Fibroblast of villous mesenchyme (primary cell): Measurements from ENCODE around the gene TMEM106C. TPM values are rescaled to one million over a fixed set of nuclear protein-coding genes. Genes with fewer than 3 reads are reported as not detected.

Experiments
- DNase-seq: peaks from one replicate; pipeline ENCODE4 v3.0.0-alpha.2; 2010; ENCODE audit warnings: low read depth
- H3K4me3 ChIP-seq: 2 replicates; pipeline ENCODE4 v1.5.1; 2011; ENCODE audit warnings: low read depth, mild to moderate bottlenecking, low read length
- total RNA-seq: library from RNA; depleted of rRNA; stranded (reverse); fragments of >200 nt; gene quantifications from 2 replicates; pipeline ENCODE4 v1.2.3, GENCODE V29; 2012
- TF ChIP-seq, protein P1 (sequence below): IDR thresholded peaks from 2 replicates; pipeline ENCODE4 v1.5.1; 2012; ENCODE audit warnings: low read depth, mild to moderate bottlenecking, low read length; ENCODE audit not compliant: insufficient read depth

TMEM106C gene
- total RNA-seq, 1 donor = 100 TPM

- TF ChIP-seq, protein P1, sequence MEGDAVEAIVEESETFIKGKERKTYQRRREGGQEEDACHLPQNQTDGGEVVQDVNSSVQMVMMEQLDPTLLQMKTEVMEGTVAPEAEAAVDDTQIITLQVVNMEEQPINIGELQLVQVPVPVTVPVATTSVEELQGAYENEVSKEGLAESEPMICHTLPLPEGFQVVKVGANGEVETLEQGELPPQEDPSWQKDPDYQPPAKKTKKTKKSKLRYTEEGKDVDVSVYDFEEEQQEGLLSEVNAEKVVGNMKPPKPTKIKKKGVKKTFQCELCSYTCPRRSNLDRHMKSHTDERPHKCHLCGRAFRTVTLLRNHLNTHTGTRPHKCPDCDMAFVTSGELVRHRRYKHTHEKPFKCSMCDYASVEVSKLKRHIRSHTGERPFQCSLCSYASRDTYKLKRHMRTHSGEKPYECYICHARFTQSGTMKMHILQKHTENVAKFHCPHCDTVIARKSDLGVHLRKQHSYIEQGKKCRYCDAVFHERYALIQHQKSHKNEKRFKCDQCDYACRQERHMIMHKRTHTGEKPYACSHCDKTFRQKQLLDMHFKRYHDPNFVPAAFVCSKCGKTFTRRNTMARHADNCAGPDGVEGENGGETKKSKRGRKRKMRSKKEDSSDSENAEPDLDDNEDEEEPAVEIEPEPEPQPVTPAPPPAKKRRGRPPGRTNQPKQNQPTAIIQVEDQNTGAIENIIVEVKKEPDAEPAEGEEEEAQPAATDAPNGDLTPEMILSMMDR = no peak
- H3K4me3 ChIP-seq = no peak overlapping the region
- DNase-seq = no peak
Measured at GRCh38 chr12:47979166-47979565, 15.8 kb downstream of the TMEM106C start.

DNA sequence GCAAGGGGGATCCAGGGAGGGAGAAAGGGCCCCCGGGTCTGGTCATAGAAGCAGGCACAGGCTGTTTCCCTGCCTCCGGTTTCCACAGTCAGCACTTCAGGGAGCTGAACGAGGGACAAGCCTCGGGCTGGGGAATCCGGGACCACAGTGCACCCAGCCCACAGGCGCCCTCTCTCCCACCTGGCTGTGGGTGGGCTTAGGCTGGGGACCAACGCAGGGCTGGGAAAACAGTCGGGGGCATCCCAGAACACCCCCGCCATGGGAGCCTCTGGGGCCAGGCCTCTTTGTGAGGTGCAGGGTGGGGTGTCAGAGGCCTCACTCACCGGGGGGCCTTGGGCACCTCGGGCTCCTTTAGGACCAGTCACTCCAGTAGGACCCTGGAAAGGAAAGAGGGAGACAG lies 16.3 kb downstream of the TMEM106C start:
- TF ChIP-seq, protein P1 = no peak
- H3K4me3 ChIP-seq = no peak overlapping the region
- DNase-seq = no peak

- no peak overlapping the region for H3K4me3 ChIP-seq
- TF ChIP-seq, protein P1 = no peak
- DNase-seq = no peak
Measured at GRCh38 chr12:47980197-47980596, 16.8 kb downstream of the TMEM106C start.

- DNase-seq = no peak
Measured at GRCh38 chr12:47980779-47981495, 17.5 kb downstream of the TMEM106C start.

GRCh38 chr12:47981496-47982260 lies 18.3 kb downstream of the TMEM106C start:
- no peak overlapping the region for H3K4me3 ChIP-seq
- no peak for DNase-seq
- TF ChIP-seq, protein P1 = no peak

More at GRCh38 chr12:47980779-47981495, 17.5 kb downstream of the TMEM106C start:
- TF ChIP-seq, protein P1 = no peak
- no peak overlapping the region for H3K4me3 ChIP-seq

DNA sequence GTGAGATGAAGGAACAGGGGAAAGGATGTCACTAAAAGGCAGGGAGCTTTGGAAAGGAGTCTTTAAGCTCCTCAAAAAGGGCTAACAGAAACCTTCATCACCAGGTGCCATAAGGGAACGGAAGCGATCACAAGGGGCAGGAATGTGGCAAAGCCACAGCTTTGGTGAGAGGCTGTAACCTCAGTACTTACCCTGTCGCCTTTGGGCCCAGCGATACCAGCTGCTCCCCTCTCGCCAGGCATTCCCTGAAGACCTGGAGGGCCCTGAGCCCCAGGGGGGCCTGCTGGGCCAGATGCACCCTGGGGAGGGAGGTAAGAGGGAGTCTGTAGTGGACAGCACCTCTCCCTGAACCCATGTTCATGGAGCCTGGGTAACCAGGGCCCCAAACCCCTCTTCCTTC lies 18.9 kb downstream of the TMEM106C start:
- TF ChIP-seq, protein P1 = no peak
- DNase-seq = no peak
- H3K4me3 ChIP-seq = no peak overlapping the region

- TF ChIP-seq, protein P1 = no peak
- no peak overlapping the region for H3K4me3 ChIP-seq
- DNase-seq = no peak
Measured at GRCh38 chr12:47982770-47983169, 19.4 kb downstream of the TMEM106C start.
